Measurements from ENCODE around the gene SCYL1.

DNA sequence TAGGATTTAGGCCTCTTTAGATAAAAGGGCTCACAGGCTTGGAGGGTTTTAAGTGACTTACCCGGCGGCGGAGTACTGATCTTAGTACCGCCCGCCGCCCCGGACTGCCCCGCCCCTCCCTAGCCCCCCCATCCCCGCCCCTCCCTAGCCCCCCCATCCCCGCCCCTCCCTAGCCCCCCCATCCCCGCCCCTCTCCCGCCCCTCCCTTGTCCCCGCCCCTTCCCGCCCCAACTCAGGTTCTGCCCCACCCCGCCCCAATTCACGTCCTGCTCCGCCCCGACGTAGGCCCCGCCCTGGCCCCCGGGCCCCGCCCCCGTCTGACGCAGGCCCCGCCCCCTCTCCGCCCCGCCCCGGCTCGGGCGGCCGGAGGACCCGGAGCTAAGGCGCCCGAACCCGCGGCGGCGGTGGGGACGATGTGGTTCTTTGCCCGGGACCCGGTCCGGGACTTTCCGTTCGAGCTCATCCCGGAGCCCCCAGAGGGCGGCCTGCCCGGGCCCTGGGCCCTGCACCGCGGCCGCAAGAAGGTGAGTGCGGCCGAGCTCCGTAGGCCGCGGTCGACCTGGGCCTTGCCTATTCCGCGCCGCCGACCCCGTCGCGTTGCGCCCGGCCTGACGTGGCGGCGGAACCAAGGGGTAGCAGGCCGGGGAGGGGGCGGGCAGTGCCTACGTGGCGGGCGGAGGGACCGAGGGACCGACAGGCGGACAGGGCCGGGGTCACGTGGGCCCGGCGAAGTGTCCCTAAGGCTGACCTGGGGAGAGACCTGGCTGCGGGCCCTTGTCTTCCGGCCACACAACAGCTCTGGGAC is at the start of gene SCYL1:
- TF ChIP-seq, protein P1, sequence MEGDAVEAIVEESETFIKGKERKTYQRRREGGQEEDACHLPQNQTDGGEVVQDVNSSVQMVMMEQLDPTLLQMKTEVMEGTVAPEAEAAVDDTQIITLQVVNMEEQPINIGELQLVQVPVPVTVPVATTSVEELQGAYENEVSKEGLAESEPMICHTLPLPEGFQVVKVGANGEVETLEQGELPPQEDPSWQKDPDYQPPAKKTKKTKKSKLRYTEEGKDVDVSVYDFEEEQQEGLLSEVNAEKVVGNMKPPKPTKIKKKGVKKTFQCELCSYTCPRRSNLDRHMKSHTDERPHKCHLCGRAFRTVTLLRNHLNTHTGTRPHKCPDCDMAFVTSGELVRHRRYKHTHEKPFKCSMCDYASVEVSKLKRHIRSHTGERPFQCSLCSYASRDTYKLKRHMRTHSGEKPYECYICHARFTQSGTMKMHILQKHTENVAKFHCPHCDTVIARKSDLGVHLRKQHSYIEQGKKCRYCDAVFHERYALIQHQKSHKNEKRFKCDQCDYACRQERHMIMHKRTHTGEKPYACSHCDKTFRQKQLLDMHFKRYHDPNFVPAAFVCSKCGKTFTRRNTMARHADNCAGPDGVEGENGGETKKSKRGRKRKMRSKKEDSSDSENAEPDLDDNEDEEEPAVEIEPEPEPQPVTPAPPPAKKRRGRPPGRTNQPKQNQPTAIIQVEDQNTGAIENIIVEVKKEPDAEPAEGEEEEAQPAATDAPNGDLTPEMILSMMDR (conservative IDR thresholded peaks at IDR 0.05), result no peak
- TF ChIP-seq EZH2 (IDR thresholded peaks at IDR 0.05; ENCODE audit: low read depth), result no peak
